Effector CD8-positive, alpha-beta T cell (primary cell): Measurements from ENCODE around the gene PIGQ.
"Not testable (repeated sequence)": the region's sequence is repeated elsewhere in the genome, so short reads cannot be mapped to it uniquely, and the experiment has no call there.

Experiments
- DNase-seq: peaks from one replicate; lab custom pipeline; 2025; lab: John Stamatoyannopoulos, UW

PIGQ gene

GRCh38 chr16:586047-586644, 16.4 kb downstream of the PIGQ start:
- DNase-seq = no peak

GRCh38 chr16:586645-587590, 17.1 kb downstream of the PIGQ start:
- no peak for DNase-seq

- DNase-seq = peak; percentile 44
These were observed 18.8 kb downstream of the PIGQ start for GRCh38 chr16:588639-588888.

- DNase-seq = peak; percentile 97
These were observed 19.3 kb downstream of the PIGQ start for GRCh38 chr16:588889-589657.

- peak; percentile 97 for DNase-seq
These were observed 20.0 kb downstream of the PIGQ start, which contains the start of gene RAB40C for GRCh38 chr16:589658-590187. RAB40C (plus strand) TSS chr16:590066; CDS start chr16:590292, 226 bp downstream.

- DNase-seq = no peak
These were observed 20.5 kb downstream of the PIGQ start for GRCh38 chr16:590188-590814.

GRCh38 chr16:590815-591200, 21.0 kb downstream of the PIGQ start:
- no peak for DNase-seq

GRCh38 chr16:591231-591630, 21.5 kb downstream of the PIGQ start:
- no peak for DNase-seq

- DNase-seq = no peak
These were observed 22.2 kb downstream of the PIGQ start for GRCh38 chr16:591892-592517.

- DNase-seq = no peak
These were observed 22.9 kb downstream of the PIGQ start for GRCh38 chr16:592518-593306.

- DNase-seq = no peak
These were observed 23.6 kb downstream of the PIGQ start for GRCh38 chr16:593406-593805.

- DNase-seq = no peak
These were observed 24.0 kb downstream of the PIGQ start for GRCh38 chr16:593807-594206.

GRCh38 chr16:595094-595528, 25.3 kb downstream of the PIGQ start:
- DNase-seq = no peak

- no peak for DNase-seq
These were observed 26.4 kb downstream of the PIGQ start for GRCh38 chr16:595942-596735.

- no peak for DNase-seq
These were observed 26.9 kb downstream of the PIGQ start for GRCh38 chr16:596736-597060.

- DNase-seq = not testable (repeated sequence)
These were observed 27.9 kb downstream of the PIGQ start for GRCh38 chr16:597655-598054.

- no peak for DNase-seq
These were observed 29.3 kb downstream of the PIGQ start for GRCh38 chr16:598823-599739.

- no peak for DNase-seq
These were observed 31.0 kb downstream of the PIGQ start for GRCh38 chr16:600781-601180.

GRCh38 chr16:603933-604332, 34.2 kb downstream of the PIGQ start:
- no peak for DNase-seq
